Measurements from ENCODE around the gene KYNU.

DNA sequence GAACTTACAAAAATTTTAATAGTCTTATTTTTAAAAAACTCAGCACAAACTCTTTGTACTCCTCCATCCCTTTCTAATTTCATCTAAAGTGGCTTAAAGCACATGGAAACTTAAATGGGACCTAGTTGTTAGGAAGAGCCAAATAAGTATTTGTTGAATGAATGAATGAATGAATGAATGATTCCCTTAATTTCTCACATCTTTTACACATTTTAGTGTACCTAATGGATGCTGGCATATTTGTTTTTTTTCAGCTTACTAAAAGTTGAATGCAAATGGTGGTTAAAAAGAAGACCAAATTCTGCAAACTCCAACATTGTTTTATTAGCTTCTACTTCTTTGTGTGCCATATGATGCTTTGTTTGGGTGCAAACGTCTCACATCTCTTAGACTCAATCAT is 89.6 kb downstream of the KYNU start:
- TF ChIP-seq EZH2 (IDR thresholded peaks at IDR 0.05; ENCODE audit: insufficient read depth, poor library complexity, severe bottlenecking) (no peak), EZH2phosphoT487 (IDR thresholded peaks at IDR 0.05; ENCODE audit: insufficient read depth, low read depth) (no peak)
